CD4-positive, alpha-beta T cell treated with Interleukin-17A for 4 hours (primary cell): ENCODE results near the gene CTDSPL.

Experiments used
- DNase-seq: peaks from one replicate; pipeline ENCODE4 v3.0.0-alpha.2; 2020; ENCODE audit warnings: mixed read lengths

CTDSPL gene

DNA sequence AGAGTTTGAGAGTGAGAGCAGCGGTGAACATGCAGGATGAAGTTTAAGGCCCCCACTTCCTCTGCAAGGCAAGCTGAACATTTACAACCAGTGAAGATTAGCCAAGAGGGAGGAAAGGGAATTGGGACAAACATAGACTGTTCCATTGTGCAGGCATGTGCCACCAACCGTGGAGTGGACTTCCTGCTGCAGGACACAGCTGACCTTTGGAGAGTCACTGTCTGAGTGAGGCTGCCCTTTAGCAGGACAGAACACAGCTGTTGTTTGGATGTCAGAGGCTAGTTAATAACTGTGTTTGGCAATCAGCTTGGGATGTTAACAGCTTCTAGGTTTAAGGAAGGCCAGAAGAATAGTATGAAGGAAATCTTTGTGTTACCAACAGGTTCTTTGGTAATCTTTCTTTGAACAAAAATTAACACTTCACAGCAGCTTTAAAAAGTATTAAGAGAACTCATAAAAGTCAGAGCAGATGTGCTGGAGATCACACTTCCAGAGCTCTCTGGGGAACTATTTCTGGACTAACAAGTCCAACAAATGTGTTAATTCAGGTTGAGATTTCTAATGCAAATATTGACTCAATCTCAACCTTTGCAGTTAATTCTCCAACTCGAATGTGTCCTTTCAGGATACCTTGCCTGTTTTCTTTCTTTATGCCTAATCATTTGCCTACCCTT, 31.4 kb downstream of the CTDSPL start:
- DNase-seq, result no peak

DNA sequence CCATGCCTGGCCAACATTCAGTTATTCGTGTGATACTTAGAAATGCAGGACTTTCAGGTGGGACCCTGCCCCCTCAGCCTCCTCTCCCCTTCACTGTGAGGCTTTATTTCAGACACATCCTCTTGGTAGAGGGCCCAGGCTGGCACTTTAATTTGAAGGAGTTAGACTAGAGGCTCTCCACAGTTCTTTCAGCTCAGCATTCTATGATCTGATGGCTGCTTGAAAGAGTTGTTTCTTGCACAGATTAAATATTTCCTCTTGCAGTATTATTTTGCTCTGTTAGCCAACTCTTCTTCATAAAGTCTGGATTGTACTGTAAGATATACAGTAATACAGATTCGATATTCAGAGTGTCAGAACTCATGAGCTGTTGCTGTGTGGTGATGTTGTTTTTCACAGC, 35.1 kb downstream of the CTDSPL start:
- DNase-seq, result no peak

DNA sequence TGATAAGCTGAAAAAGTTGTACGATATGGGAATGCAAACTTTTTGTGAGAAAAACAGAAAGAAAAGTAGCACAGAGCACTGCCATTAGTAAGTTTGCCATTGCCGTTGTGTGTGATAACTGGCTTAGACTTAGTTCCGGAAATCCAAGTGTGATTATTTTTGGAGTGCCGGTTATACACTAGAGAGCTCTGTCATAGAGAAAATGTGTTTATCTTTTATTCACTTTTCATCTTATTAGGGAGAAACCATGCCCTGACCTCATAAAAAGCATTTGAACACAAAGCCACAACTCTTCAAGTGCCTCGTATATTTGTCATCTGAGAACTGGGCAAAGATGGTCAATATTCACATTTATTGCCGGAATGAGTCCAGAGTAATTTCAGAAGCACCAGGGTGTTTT, 36.1 kb downstream of the CTDSPL start:
- DNase-seq, result no peak

DNA sequence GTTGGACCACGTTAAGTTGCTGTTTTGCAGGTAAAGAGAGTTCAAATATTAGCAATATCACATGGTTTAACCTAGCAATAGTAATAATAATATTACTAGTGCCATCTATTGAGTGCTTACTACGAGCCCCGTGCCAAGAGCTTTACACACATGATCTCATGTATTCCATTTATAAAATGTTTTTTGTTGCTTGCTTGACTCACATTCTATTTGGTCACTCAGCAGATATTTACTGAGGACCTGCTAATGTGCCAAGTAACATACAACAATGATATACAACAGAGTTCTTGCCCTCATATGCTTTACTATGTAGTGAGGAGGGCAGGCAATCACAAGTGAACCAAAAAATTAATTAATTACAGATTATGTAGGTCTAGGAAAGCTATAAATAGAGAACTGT, 36.7 kb downstream of the CTDSPL start:
- no peak for DNase-seq

DNA sequence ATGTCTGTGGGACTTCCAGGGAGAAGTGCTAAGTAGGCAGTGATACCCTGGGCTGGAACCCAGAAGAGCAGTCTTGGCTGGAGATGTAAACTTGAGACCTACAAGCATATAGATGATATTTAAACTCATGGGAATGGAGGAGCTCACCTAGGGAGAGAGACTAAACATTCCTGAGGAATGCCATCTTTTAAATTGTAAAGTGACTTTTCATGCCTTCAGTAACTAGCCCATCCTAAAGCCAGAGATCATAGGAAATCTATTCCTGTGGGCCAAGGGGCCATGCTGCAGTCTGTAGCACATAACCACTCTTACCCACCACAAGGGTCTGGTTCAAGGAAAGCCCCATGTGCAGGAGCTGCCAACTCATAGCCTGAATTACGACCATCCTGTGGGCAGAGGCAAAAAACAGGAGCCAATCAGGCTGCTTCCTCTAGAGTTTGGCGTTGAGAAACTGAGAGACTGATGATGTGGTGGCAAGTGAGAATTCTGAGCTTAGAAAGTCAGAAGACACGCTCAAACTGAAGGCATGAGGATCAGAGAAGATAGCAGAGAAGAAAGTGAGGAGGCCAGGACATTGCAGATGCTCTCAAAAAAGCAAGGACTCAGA, 37.5 kb downstream of the CTDSPL start:
- DNase-seq, result no peak

DNA sequence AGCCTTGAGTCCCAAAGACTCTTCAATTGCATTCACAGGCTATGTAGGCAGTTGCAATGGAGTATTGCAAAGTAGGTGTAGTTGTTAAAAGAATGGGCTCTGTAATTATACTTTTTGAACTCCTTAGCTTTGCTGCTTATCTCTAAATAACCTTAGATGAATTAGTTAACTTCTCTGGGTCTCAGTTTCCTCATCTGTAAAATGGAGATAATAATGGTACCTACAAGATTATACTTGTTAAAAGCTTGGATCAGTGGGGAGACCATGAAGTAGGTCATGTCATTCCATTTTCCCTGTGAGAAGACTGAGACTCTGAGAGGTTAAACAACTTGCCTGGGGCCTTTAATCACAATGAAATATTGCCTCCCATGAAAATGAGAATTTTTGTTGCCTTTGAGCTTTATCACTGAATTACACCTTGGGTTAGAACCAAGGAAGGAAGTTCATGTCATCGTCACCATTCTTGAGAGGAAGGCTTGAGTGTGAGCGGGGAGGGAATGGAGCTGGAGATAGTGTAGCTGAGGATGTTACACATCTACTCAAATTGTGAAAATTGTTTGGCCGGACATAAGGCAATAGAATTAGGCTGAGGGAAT, 38.1 kb downstream of the CTDSPL start:
- DNase-seq, result no peak

DNA sequence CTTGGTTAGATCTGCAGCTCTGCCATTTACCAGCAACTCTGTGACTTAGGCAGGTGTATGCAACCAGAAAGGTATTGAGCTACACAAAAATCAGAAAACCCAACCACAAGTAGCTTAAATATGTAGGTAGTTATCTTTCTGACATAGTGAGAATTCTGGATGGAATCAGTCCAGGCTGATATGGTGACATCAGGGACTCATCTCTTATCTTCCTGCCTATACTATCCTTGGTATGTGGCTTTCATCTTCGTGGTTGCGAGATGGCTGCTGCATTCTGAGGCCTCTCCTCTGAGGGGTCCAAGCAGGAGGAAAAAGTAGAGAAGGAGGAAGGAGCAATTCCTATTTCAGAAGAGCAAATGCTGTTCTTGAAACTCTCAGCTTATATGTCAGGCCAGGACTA, 40.0 kb downstream of the CTDSPL start:
- no peak for DNase-seq

DNA sequence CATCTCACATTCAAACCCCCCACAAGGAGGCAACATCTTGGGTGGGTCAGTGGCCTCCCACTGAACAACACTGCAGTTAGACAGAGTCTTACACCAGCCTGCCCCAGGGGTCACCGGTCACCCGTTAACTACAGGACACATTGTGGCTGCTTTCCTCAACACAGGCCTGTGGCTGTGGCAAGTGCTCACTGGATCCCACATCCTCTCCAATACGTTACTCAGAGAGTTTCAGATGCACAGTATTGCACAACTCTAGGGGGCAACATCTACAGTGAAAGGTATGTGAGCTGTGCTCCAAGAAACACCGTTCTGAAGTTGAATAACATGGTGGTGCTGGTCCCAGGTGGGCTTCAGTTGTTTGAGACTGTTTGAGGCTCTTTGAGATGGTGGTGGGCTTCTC, 41.0 kb downstream of the CTDSPL start:
- no peak for DNase-seq

DNA sequence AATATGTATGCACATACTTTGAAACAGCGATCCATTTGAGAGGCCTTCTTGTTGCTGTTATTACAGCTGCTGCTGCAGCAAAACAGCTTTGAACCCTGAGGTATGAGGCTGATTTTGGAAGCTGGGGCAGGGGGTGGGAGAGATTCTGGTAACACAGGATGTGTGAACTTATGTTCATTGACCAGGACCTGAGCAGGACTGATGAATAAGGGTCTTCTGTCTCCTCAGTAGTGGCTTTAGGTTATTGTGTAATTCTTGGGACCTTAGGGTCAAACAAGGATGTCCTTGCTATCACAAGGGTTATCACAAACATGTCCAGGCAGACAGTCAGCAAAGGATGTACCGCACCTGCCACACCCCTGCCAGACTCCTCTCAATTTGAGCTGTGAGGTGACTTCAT, 41.6 kb downstream of the CTDSPL start:
- DNase-seq, result no peak

DNA sequence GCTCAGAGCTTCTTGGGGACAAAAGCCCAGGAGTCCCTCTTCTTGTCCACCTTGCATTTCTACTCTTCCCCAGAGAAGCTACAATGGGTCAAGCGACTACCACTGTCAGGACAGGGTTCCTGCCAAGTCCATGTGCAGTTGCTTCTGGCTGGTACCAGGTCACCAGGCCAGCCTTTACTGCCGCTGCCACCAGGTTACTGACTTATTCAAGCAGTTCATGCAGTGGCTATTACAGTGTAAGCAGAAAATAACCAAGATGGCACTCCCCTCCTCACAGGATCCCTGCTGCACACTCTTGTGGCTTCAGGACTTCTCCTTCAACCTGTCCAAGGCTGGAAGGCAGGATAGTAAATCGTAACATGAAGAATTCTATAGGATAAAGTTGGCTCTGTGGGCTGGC, 42.1 kb downstream of the CTDSPL start:
- no peak for DNase-seq

DNA sequence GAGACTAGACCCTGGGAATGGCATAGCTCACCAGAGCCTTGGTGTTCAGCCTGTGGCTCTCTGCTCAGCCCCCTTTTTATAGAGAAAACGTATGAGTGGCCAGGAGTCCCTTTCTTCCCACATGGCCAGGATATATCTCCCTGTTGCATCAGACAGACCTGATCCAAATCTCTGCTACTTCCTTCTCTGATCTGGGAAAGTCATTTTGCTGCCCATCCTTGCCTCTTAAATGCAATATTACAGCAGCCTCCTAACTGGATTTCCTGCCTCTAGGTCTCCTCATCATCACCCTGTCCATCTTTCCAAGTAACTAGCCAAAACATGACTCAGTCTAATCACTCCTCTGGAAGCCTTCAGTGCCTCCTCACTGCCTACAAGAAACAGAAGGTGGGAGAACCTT, 42.9 kb downstream of the CTDSPL start:
- no peak for DNase-seq

DNA sequence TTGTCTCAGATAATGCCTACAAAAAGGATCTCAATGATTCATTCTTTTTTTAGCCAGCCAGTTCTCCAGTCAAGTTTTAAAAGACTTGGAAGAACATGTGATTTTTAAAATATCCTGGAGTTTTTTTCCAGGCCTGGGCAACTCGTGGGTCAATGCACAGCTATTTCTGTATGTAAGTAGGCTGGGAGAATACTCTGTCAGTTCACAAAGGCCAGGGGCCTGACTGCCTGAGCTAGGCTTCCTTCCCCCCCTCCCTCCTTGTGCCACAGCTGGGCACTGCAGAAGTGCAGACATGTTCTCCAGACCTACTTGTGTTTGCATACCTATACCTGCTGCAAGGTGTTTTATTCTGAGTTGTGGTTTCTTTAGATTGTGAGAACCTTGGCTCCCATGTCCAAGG, 43.7 kb downstream of the CTDSPL start:
- no peak for DNase-seq

DNA sequence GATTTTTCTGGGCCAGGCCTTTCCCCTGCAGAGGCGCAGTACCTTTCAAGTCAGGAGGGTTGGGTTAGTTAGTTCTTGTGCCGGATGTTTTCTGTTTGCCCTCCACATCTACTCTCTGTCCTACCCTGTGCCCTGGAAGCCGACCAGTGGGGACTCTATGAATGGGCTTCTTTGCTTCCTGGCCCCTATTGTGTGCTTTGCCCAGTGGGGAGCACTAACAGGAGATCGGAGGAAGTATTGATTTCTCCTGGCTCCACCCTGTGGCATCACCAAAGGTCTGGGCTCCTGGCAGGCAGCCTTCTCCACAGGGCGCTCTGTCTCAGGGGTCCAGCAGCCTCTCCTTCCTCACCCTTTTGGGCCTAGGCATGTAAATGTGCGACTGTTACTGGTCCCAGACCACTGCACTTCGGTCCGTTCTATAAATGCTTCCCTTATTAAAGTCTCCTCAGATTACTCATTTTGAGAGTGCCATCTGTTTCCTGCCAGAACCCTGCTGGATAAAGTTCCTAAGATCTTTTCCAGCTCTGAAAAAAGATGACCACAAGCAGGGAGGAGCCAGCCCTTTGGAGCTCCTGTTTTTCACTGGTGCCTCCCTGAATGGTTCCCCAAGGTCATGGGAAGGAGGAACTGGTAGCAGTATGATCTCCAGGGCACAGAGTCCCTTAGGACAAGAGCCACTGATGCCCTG, 44.5 kb downstream of the CTDSPL start:
- DNase-seq, result no peak

DNA sequence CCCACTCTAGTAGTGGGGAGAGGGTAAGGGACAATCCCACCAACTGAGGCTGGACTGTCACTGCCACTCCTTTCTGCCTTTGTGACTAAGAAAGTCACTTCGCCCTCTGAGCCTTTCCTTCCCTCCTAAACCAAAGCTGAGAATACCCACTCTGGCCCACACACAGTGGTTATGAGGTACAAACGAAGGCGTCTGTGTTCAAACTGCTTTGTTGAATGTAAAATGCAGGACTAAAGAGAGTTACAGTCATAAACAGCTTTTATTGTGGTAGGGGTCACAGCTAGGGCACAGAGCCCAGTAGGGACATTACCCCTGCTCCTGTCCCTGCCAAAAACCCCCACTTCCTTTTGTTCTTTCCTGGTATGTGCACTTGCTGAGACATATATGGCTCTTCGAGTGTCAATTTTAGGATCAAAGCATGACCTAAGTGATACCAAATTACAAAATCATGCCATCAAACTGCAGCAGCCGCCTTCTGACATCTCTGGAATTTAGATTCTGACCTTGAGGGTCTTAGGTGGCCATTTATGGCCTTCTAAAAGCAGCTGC, 45.1 kb downstream of the CTDSPL start:
- no peak for DNase-seq

DNA sequence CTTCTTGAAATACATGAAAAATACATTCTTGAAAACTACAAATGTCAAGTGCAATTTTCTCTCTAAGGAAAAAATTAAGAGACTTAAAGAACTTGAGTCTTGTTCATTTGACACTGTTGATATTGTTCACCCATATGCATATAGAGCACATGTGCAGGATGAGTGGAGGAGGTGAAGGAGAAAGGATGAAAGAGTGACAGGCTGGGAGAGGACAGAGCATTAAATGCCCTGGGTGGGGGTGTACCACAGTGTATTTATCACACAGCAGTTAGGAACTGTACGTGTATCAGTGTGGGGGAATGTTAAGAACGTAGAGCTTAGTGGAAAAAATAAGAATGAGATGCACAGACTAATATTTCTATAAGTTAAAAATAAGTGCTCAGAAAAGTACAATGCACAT, 45.7 kb downstream of the CTDSPL start:
- no peak for DNase-seq

DNA sequence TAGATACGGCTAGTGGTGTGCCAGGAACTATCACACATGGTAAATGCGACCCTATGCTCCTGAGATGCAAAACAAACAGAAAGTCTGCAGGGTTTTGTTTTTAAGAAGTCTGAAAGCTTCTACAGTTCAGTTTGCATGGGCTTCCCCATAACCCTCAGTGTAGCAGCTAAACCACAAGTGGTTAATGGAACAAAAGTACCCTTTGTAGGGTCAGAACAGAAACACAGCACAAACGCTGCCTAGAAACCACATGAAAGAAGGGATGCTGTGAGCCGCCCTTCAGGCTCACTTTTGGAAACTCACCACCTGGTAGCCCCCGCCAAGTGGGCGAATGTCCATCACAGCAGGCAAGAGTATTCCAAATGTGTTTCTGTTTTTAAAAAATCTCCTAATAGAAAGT, 46.2 kb downstream of the CTDSPL start:
- DNase-seq, result no peak

DNA sequence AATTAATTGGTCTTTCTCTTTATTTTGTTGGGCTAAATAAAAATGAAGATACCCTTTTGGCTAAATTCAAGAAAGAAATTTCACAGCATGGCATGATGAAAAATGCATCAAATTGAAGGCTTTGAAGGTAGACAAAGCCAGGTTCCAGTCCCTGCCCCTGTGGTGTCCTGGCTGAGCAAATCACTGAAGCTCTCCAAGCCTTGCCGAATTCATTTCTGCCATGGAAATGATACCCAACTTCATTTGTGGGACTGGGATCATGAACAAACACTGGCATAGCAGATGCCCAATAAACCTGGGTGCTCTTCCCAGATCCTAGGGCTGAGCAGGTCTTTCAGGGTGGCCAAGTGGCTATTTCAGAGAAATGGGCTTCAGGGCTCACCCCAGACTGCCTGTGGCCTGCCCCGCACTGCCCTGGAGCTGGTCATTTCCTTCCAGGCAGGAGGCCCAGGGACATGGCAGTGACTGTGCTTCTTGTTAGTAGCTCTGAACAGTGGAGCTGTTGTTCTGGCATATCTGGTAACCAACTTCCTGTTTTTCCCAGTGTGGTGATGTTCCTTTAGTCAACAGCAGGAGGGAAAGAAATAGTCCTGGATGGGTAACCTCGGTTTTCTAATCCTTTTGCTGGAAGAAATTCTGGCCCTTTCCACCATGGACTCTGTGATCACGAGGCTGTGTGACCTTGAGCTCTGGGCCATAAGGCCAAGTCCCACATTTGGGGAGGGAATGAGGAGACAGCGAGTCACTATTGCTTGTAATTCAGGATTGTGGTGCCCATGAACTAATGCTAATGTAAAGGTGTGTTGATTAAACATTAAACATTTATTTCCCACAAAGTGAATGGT, 47.6 kb downstream of the CTDSPL start:
- DNase-seq, result no peak

DNA sequence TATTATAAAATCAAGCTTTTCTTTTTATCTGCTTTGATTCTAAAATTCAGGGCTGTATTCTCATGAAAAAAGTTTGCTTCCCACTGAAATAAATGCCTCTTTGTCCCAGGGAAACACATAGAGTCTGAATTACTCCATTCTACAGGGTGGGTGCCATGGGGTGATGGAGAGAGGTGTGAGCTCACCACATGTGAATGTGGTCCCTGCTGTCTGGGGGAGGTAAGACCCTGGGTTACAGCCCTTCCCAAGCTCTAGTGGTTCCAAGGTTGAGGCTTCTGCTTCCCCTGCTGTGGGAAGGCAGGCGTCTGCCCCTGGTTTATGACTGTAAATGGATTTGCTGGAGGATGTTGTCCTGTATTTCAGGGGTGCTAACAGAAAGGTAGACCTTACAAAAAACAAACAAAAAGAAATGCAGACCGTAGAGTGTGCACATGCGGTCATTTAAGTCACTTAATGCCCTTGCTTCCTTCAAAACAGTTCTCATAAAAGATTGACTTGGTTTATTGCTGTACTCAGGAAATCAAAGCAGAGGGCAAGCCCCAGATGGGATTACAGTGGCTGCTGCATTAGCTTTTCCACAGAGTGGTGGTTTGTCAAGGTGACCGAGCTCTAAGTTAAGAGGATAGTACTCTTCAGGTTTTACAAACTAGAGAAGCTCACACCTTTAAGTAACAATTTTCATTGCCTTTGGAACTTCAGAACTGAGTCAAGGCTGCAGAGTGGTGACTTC, 49.2 kb downstream of the CTDSPL start:
- DNase-seq, result no peak

DNA sequence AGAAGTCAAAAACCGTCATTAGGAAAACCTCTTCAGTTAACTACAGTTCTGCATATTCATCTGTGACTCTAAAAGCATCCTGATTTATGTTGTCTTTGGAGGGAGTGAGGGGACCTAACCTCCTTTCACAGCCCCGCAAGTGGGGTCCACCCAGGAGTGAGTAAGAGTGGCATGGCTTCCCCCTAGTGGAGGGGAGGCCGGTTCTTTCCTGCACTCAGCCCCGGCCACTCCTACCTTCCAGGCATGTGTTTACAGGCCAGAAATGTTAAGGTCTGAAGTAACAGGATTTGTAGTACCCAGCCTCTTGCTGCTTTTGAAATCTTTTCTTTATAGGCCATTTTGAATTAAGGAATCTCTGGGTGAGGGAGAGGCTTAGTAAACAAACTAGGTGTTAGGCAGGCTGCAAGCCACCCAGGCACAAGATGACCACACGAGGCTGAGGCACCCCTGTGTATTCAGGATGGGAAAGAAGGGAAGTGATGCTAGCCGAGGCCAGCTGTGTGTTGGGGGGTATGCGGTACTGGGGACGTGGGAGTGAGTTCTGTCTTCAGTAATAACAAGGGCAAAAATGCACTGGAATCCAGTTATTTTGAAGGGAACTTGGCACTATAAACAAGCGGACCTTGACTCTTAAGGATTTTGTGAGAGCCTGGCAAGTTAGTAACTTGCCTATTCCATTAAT, 50.5 kb downstream of the CTDSPL start:
- no peak for DNase-seq

DNA sequence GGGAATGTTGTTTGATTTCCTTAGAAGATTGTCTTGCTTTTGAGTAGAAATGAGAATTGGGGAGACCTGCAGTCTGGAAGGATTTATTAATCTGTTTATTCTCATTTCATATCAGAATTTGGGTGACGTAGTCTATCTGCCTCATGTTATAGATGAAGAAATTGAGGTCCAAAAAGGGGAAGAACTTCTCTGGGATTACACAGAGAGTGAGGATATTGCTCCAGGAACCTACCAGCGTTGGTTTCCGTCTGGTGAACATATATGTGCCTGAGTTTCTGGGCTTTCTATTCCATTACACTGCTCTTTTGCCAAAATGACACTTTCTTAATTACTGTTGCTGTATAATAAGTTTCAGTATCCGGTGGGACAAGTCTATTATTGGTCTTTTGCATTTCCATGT, 51.8 kb downstream of the CTDSPL start:
- DNase-seq, result no peak

DNA sequence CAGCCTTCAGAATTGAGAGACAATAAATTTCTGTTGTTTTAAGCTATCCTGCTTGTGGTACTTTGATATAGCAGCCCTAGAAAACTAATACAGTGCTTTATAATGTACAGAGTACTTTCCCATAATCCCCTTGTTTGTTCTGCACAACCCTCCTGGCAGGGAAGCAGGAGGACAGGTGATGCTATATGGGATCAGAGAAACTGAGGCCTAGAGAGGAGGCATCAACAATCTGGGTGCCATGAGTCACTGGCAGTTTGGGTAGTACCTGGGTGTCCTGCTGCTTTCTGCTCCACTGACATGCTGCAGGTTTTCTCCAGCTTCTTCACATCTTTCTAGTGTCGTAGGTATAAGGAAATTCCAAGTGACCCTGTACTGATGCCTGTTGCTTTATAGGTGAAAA, 55.0 kb downstream of the CTDSPL start:
- DNase-seq, result no peak

DNA sequence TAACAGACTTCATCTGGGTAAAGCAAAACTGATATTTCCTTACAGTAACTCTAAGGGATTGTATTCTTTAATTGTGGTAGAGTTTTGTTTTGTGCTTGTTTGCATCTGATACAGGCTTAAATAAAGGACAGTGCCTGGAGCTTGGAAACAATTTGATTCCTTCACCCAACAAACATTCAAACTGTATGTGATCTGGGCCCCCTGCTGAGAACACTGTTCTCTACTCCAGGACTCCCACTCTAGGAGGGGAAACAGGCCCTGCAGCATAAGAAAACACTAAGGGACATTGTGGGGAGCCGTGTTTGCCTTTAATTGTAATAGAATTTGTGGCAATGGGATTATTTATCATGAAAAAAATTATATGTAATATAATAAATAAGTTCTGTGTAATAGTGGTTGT, 56.9 kb downstream of the CTDSPL start:
- no peak for DNase-seq
